ENCODE measurements around the gene MYH9. TPM values are rescaled to one million over a fixed set of nuclear protein-coding genes. Genes with fewer than 3 reads are reported as not detected.

The MYH9 gene
- total RNA-seq, 4 donors from 2014 or later, result 228 to 375 (median 275) TPM

GRCh38 chr22:36366291-36366708 is 21.5 kb downstream of the MYH9 start:
- 30 to 41% methylated on average over 10 of the region's 10 CpGs for WGBS, 2 donors

GRCh38 chr22:36365020-36365411 is 22.8 kb downstream of the MYH9 start:
- no peaks in the 10 kb centered on the region for H3K27me3 ChIP-seq
- peak overlapping the region; percentile 88 to 99 (median 93) for H3K27ac ChIP-seq
- no peak overlapping the region for H3K4me3 ChIP-seq (replicated peaks in 1 of 3)
- intact Hi-C loops (cut with DNase I), result no loop called here
- no peaks in the 10 kb centered on the region for H3K9me3 ChIP-seq
- H3K4me1 ChIP-seq, result peaks cover 96 to 100% of the 10 kb centered on the region in 2 donors
- TF ChIP-seq CTCF (IDR thresholded peaks at IDR 0.05) (no peak), POLR2A (IDR thresholded peaks at IDR 0.05) (no peak)
- WGBS, 2 donors, result 35 to 51% methylated on average over 7 to 9 of the region's 9 CpGs
- H3K36me3 ChIP-seq, result no peaks in the 10 kb centered on the region
- peak; percentile 49 to 54 for DNase-seq

More at GRCh38 chr22:36366291-36366708, 21.5 kb downstream of the MYH9 start:
- Histone ChIP-seq H3K4me1 (peaks cover 96 to 100% of the 10 kb centered on the region in 2 donors), H3K4me3 (replicated peaks in 1 of 3) (no peak overlapping the region), H3K27ac (peak overlapping the region; percentile 88 to 99 (median 93)), H3K27me3 (no peaks in the 10 kb centered on the region), H3K9me3 (no peaks in the 10 kb centered on the region), H3K36me3 (no peaks in the 10 kb centered on the region)
- TF ChIP-seq POLR2A (IDR thresholded peaks at IDR 0.05) (peak in 1 of 2 donors; percentile 28), CTCF (IDR thresholded peaks at IDR 0.05) (no peak)
- peak; percentile 94 to 95 for DNase-seq
- intact Hi-C loops (cut with DNase I), result no loop called here

- 77 to 93% methylated on average over 6 to 7 of the region's 7 CpGs for WGBS, 2 donors
- Histone ChIP-seq H3K4me3 (replicated peaks in 1 of 3) (no peak overlapping the region), H3K27me3 (no peaks in the 10 kb centered on the region)
These were observed 23.3 kb downstream of the MYH9 start for GRCh38 chr22:36364255-36365019.

GRCh38 chr22:36363349-36363981 is 24.3 kb downstream of the MYH9 start:
- no peak overlapping the region for H3K4me3 ChIP-seq (replicated peaks in 1 of 3)
- no peaks in the 10 kb centered on the region for H3K36me3 ChIP-seq
- H3K4me1 ChIP-seq, result peaks cover 95 to 100% of the 10 kb centered on the region in 2 donors
- TF ChIP-seq CTCF (IDR thresholded peaks at IDR 0.05) (no peak), POLR2A (IDR thresholded peaks at IDR 0.05) (no peak)
- no peaks in the 10 kb centered on the region for H3K27me3 ChIP-seq
- peak overlapping the region; percentile 59 to 99 (median 88) for H3K27ac ChIP-seq
- intact Hi-C loops (cut with DNase I), result loop anchor here (5.0 kb wide), 1 partner anchor 36 kb away; no protein-coding TSS in a partner anchor
- 85 to 86% methylated on average over 4 of the region's 4 CpGs for WGBS, 2 donors
- DNase-seq, result no peak
- no peaks in the 10 kb centered on the region for H3K9me3 ChIP-seq

More at GRCh38 chr22:36364255-36365019, 23.3 kb downstream of the MYH9 start:
- intact Hi-C loops (cut with DNase I), result loop anchor here (5.0 kb wide), 1 partner anchor 37 kb away; no protein-coding TSS in a partner anchor
- no peak for TF ChIP-seq CTCF (IDR thresholded peaks at IDR 0.05)
- no peak for TF ChIP-seq POLR2A (IDR thresholded peaks at IDR 0.05)
- peaks cover 96 to 100% of the 10 kb centered on the region in 2 donors for H3K4me1 ChIP-seq
- H3K9me3 ChIP-seq, result no peaks in the 10 kb centered on the region
- no peak for DNase-seq
- peak overlapping the region; percentile 88 to 99 (median 93) for H3K27ac ChIP-seq
- H3K36me3 ChIP-seq, result no peaks in the 10 kb centered on the region
